HG03045 (cell line): Measurements from ENCODE around the gene STIM2.
A peak's percentile ranks its signal among the peaks of the same experiment; 100 is the strongest.
"Not testable (repeated sequence)": the region's sequence is repeated elsewhere in the genome, so short reads cannot be mapped to it uniquely, and the experiment has no call there.

Experiments used
- ATAC-seq: cut with Tn5 transposase; IDR thresholded peaks from one replicate; pipeline ENCODE4 v1.9.1; 2021; ENCODE audit warnings: mild to moderate bottlenecking, moderate library complexity; ENCODE audit not compliant: unreplicated experiment

STIM2 gene

GRCh38 chr4:26866781-26867180 is 6.1 kb downstream of the STIM2 start:
- ATAC-seq = no peak

- ATAC-seq = no peak
These were observed 7.5 kb downstream of the STIM2 start for GRCh38 chr4:26867914-26868684.

- no peak for ATAC-seq
These were observed 10.1 kb downstream of the STIM2 start for GRCh38 chr4:26870576-26871262.

- ATAC-seq = no peak
These were observed 11.0 kb downstream of the STIM2 start for GRCh38 chr4:26871611-26872010.

- peak; percentile 59 for ATAC-seq
These were observed 12.9 kb downstream of the STIM2 start for GRCh38 chr4:26873391-26874026.

- ATAC-seq = no peak
These were observed 13.5 kb downstream of the STIM2 start for GRCh38 chr4:26874110-26874509.

- no peak for ATAC-seq
These were observed 16.8 kb downstream of the STIM2 start for GRCh38 chr4:26877406-26877805.

- ATAC-seq = no peak
These were observed 17.3 kb downstream of the STIM2 start for GRCh38 chr4:26877961-26878360.

- no peak for ATAC-seq
These were observed 18.3 kb downstream of the STIM2 start for GRCh38 chr4:26878794-26879391.

- no peak for ATAC-seq
These were observed 19.2 kb downstream of the STIM2 start for GRCh38 chr4:26879805-26880204.

- no peak for ATAC-seq
These were observed 23.4 kb downstream of the STIM2 start for GRCh38 chr4:26884026-26884425.

- peak; percentile 56 for ATAC-seq
These were observed 23.9 kb downstream of the STIM2 start for GRCh38 chr4:26884486-26884988.

GRCh38 chr4:26885912-26886274 is 25.3 kb downstream of the STIM2 start:
- peak; percentile 81 for ATAC-seq

- no peak for ATAC-seq
These were observed 26.5 kb downstream of the STIM2 start for GRCh38 chr4:26887143-26887542.

- no peak for ATAC-seq
These were observed 27.2 kb downstream of the STIM2 start for GRCh38 chr4:26887809-26888208.

- ATAC-seq = no peak
These were observed 28.7 kb downstream of the STIM2 start for GRCh38 chr4:26889356-26889755.

- no peak for ATAC-seq
These were observed 30.4 kb downstream of the STIM2 start for GRCh38 chr4:26891054-26891453.

GRCh38 chr4:26891867-26892266 is 31.2 kb downstream of the STIM2 start:
- ATAC-seq = no peak

- ATAC-seq = no peak
These were observed 32.0 kb downstream of the STIM2 start for GRCh38 chr4:26892480-26893150.

- no peak for ATAC-seq
These were observed 32.9 kb downstream of the STIM2 start for GRCh38 chr4:26893491-26893890.

GRCh38 chr4:26894881-26895280 is 34.2 kb downstream of the STIM2 start:
- not testable (repeated sequence) for ATAC-seq
